ENCODE data around the gene UPK3BL1.
"Not testable (repeated sequence)": the region's sequence is repeated elsewhere in the genome, so short reads cannot be mapped to it uniquely, and the experiment has no call there.

GRCh38 chr7:102592477-102593019 lies 50.0 kb downstream of the UPK3BL1 start:
- TF ChIP-seq CTCF, POLR2A (IDR thresholded peaks at IDR 0.05): not testable (repeated sequence)

All from Peyer's patch (tissue), 4 donors.